NCI-H69 (cell line): ENCODE results near the gene BTNL9.
A peak's percentile ranks its signal among the peaks of the same experiment; 100 is the strongest.
"Not testable (repeated sequence)": the region's sequence is repeated elsewhere in the genome, so short reads cannot be mapped to it uniquely, and the experiment has no call there.

Source experiments
- DNase-seq: peaks from one replicate; lab custom pipeline; 2025; lab: John Stamatoyannopoulos, UW

BTNL9 gene

DNA sequence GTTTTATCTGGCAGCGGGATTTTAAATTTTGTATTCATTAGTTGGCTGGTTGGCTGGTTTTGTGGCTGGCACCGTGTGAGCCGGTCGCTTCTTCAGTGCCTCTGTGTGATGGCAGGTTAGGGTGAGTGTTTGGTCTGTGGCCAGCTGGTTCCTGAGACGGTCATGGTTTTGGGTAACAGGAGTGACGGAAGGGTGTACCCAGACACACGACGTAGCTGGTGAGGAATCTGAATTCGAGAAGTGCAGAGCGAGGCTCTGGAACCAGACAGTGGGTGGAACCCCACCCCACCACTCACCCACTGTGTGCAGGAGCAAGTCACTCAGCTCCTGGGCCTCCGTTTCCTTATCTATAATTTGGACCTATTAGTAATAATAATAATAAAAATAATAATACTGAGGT, 2.7 kb downstream of the BTNL9 start:
- DNase-seq: no peak

DNA sequence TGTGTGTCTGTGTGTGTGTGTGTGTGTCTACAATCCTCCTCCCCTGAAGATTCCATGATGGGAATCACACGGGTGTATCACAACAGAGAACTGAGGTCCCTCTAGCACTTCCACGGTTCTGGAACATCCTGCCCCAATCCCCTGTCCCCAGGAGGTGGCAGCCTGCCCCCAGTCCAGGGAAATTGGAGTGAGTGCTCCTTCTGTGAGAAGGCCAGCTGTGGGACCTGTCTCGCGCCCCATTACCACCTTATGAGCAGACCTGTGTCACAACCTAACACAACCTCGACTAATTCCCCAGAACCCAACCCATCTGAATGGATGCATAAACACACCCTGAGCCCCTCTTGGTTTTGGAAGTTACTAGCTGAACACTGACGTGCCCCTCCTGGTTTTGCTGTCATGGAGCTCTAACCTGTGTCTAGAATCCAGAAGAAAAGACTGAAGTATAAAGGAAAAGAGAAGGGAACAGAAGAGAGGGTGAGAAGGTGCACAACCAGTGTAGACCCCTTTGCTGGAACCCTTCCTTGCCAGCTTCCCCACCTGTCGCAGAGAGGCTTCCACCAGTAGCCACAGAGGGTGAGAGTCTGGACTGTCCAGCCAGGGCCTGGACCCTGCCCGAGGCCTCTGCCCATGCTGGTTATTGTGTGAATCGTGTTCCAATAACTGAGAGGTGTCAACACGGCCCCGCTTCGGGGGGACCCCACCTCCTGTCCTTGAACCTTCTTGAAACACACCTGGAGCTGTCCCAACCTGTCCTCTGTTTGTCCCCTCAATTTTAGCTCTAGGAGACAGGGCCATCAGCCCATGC, 3.4 kb downstream of the BTNL9 start:
- no peak for DNase-seq

DNA sequence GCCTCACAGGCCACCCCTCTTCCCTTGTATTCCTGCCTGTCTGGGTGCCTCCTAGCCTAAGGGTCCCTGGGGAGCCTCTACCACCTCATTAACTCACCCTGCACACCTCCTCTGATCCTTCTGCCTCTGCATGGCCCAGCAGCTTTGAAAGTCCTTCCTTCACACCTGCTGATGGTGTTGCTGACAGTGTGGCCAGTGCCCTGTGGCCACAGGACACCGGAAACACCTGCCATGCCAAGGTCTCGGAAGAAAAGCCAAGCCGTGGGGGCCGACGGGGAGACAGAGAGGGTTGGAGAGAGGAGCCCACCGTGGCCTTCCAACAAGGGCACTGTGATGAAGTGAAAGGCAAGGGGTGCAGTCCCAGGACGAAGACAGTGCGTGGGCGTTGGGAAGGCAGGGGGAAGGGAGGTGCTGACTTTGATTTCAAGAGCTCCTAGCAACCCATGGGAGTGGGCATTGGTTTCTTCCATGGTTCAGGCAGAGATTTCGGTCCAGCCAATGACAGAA, 4.1 kb downstream of the BTNL9 start:
- DNase-seq: no peak

DNA sequence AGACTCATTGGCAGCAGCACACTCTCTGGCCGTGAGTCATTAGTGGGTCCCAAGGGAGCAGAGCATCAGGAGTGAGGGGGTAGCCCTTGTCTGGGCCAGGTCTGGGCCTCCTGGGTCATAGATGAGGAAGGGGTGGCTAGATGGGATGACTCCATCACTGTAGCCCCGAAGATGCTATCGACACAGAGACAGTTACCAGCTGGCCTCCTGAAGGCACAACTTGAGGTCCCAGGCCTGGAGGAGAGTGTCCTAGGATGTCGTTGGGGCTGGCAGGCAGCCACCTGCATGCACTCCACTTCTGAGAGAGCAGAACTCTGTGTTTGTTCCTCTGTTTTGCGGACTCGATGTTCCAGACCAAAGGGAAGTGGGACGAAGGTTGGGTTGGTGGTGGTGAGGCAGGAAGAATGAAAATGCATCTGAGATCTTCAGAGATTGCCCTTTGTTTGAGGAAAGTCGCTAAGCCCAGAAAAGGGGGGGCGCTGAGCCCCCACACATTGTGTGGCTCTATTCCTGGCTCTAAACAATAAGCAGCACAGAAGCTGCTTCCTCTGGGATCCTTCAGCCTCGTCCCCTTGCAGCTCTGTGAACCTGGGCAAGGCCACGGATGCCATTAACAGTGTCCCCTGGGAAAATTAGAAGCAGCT, 4.7 kb downstream of the BTNL9 start:
- no peak for DNase-seq

DNA sequence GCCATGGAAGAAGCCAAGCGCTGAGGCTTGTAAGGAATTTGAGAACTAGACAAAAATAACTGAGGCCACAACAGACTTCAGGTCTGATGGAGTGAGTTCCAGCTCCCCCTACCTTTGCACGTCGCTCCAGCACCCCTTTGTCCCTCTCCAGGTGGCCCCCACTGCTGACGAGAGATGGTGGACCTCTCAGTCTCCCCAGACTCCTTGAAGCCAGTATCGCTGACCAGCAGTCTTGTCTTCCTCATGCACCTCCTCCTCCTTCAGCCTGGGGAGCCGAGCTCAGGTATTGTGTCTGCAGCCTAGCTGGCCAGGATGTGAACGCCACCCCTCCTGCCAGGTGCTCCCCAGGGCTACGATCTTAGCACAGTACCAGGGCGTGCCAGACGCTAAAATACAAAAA, 5.2 kb downstream of the BTNL9 start:
- DNase-seq: no peak

DNA sequence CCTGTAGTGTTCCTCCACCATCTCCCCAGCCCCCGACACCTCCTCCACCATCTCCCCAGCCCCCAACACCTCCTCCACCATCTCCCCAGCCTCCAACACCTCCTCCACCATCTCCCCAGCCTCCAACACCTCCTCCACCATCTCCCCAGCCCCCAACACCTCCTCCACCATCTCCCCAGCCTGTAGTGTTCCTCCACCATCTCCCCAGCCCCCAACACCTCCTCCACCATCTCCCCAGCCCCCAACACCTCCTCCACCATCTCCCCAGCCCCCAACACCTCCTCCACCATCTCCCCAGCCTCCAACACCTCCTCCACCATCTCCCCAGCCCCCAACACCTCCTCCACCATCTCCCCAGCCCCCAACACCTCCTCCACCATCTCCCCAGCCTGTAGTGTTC, 5.8 kb downstream of the BTNL9 start:
- DNase-seq: not testable (repeated sequence)

DNA sequence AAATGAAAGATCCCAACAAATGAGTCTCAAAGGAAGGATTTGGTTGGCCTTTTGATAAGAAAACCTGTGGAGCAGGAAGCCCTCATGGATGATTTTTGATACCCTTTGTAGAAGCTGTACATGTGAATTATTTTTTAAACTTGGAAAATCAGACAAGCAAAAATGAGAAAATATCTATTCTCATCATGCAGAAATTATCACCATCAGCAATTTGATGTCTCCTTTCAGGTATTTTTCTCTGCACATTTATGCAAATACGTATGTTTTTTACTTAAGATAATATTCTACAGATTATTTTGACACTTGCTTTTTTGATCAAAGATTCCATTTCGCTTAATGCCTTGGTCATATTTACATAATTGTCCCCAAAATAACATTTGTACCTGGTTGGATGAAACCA, 7.2 kb downstream of the BTNL9 start:
- no peak for DNase-seq

DNA sequence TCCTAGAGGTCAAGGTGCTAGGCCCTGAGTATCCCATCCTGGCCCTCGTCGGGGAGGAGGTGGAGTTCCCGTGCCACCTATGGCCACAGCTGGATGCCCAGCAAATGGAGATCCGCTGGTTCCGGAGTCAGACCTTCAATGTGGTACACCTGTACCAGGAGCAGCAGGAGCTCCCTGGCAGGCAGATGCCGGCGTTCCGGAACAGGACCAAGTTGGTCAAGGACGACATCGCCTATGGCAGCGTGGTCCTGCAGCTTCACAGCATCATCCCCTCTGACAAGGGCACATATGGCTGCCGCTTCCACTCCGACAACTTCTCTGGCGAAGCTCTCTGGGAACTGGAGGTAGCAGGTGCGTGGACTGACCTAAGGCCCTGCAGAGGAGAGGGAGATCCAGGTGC, 7.9 kb downstream of the BTNL9 start:
- DNase-seq: no peak

DNA sequence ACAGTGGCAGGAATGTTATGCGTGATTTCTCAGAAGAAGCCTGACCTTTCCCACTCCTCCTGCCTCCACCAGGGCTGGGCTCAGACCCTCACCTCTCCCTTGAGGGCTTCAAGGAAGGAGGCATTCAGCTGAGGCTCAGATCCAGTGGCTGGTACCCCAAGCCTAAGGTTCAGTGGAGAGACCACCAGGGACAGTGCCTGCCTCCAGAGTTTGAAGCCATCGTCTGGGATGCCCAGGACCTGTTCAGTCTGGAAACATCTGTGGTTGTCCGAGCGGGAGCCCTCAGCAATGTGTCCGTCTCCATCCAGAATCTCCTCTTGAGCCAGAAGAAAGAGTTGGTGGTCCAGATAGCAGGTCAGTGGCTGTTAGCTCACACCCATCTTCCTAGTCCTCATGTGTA, 9.9 kb downstream of the BTNL9 start:
- DNase-seq: no peak

DNA sequence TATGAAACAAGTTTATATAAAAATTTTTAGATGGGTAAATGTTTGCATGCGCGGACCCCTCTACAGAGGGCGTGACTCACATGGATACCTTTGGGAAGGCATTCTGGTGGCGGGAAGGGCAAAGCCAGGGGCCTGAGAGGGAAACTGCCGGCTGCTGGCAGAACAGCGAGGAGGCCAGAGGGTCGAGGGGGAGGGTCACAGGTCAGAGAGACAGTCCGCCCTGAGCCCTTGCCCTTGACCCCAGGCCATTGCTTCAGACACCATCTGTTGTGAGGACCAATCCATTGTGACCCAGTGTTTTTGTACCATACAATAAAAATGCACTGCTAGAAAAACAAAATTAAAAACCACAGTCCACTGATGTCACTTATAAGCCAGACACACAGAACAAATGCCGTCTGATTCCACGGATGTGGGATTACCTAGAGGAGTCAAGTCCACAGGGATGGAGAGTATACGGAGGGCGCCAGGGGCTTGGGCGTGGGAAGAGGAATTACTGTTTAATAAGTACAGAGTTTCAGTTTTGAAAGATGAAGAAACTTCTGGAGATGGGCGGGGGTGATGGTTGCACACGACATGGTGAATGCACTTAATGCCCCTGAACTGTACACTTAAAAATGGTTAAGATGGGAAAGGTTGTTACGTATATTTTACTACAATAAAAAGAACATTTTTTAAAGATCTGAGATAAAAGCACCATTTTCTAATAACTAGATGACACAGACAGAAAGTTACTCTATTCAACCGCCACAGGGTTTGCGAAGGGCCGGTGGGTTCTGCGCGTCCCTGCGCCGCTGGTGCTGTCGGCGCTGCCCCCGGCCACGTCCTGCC, 12.0 kb downstream of the BTNL9 start:
- no peak for DNase-seq

DNA sequence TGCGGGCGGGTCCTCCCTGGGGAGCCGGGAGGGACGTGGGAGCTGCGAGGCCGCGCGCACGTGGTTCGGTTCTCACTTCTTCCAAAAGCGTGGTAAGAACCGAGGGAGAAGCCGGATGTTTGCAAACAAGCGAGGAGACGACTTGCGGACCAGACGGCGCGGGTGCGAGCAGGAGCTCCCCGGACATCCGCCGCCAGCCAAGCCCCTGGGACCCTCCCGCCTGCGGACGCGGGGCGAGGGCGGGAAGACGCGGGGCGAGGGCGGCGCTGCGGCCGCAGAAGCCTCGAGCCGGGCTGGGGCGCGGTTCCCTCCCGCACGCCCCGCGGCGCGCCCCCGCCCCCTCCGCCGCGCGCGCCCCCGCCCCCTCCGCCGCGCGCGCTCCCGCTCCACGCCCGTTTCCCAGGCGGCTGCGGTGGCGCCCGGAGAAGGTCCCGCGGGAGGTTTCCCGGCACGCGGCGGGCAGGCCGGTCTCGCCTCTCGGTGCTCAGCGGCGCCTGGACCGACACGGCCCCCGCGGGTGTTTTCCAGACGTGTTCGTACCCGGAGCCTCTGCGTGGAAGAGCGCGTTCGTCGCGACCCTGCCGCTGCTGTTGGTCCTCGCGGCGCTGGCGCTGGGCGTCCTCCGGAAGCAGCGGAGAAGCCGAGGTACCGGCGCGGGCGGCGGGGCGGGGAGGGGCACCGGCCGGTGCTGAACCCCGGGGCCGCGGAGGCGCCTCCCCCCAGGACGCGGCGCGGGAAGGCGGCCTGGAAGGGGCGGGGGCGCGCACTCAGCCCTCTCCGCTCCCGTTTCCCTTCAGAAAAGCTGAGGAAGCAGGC, 12.8 kb downstream of the BTNL9 start:
- peak; percentile 40 for DNase-seq

DNA sequence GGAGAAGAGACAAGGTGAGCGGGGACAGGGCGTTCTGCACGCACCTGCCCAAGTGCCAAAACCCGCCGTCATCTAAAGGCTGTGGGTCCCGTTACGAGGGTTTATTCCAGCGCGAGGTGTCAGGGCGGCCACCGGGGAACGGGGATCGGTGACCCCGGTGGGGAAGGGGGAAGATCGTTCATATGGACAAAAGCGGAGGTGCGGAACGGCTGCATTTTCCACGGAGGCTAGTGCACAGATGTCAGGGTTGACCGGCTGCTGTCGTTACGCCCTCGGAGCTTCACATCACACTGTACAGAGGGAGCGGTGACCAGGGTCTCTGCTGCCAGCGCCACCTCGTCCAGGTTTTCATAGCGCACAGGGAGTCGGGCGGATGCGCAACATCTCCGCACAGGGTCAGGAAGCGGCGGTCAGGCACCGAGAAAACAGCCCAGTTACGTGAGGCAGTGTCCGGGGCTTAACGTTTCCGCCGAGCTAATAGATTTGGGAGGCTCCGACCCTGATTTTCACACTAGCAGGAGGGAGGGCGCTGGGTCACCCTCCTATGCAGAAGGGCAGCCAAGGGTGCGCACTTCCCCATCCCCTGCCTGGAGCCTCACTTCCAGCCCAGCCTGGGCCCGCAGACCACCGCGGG, 13.5 kb downstream of the BTNL9 start:
- DNase-seq: peak; percentile 34

DNA sequence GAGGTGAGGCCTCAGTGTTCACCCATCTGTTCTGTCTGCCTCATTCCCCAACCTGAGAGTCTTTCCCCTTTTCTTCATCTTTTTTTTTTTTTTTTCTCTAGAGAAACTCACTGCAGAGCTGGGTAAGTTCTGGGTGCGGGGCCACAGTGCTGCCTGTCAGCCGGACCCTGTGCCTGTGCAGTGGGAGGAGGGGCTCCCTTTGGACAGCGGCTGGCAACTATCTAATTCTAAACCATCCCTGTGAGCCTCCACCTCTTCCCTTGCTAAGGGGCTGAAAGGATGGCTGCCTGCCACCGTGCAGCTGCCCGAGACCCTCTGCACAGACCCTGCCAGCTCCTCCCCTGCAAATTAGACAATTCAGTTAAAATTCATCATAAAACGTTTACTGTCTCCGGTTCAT, 14.1 kb downstream of the BTNL9 start:
- no peak for DNase-seq

DNA sequence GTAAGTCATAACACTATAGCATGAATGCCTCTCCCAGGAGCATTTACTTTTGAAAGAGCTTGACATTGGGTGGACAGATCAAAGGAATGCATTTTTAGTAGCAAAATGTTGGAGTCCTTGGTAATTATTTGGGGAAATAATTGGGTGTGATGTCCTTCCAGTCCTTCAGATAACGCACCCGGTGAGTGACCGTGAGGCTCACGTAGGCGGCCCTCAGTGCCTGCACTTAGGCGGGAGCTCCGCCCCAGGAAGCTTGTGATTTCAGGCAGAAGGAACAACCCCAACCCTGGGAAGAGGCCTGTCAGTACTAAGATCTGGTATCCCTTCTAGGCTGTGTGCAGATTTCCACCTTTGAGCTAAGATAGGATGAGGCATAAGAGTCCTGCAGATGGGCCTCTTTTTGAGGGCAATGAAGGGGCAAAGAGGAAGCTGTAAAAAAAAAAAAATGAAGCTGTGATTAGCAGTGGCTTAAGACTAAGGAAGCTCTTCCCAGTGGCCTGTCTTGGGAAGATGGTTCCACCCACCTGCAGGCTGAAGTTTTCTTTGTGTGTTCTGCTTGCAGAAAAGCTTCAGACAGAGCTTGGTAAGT, 14.9 kb downstream of the BTNL9 start:
- no peak for DNase-seq

DNA sequence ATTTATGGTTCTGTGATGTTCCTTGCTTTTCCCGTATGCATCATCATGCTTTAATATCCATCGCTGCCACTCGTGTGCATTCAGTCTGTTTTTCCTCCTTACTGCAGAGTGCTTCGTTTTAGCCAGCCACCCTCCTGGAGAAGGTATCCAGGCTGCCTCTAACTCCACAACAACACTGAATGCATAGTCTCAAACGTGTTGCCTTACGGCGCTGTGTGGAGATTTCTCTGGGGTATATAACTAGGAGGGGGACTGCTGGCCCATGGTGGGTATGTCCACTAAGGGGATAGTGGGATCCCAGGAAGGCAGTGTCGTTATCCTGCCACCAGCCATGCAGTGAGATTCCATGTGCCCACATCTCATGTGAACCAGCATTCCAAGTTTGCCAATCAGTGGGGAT, 16.4 kb downstream of the BTNL9 start:
- no peak for DNase-seq

DNA sequence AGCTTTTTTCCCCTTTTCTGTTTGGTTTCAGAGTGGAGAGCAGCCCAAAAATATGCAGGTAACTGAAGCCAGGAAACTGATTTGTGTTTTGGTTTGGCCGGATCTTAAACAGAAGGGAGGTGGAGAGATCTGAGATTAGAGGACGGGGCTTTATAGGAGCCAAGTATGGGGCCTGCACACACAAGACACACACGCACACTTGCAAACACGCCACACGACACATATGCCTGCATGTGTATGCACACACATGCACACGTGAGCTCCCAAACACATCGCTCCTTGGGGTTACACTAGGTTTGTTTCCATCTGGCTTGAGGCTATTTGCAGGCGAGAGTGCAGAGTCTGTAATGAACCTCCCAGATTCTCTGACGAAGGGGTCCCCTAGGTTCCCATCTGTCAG, 18.3 kb downstream of the BTNL9 start:
- no peak for DNase-seq

DNA sequence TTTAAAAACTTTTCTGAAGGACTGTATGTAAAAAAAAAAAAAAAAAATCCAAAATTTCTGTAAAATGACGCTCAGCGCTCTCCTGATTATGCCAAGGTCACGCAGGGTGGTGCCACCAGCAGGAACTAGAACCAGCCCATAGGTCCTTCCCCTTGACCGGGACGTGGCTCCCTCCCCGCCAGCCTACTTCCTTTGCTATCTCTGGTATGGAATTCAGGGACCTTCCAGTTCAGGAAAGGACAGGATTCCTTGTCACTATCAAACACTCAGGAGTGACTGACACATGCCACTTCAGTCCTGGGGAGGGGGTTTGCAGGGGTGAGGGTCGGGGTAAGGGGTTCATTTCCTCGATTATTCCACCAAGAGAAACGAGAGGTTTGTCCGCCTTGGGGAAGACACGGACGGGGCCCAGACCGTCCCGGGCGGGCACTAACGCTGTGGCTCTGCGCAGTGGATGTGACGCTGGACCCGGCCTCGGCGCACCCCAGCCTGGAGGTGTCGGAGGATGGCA, 18.8 kb downstream of the BTNL9 start:
- DNase-seq: no peak

DNA sequence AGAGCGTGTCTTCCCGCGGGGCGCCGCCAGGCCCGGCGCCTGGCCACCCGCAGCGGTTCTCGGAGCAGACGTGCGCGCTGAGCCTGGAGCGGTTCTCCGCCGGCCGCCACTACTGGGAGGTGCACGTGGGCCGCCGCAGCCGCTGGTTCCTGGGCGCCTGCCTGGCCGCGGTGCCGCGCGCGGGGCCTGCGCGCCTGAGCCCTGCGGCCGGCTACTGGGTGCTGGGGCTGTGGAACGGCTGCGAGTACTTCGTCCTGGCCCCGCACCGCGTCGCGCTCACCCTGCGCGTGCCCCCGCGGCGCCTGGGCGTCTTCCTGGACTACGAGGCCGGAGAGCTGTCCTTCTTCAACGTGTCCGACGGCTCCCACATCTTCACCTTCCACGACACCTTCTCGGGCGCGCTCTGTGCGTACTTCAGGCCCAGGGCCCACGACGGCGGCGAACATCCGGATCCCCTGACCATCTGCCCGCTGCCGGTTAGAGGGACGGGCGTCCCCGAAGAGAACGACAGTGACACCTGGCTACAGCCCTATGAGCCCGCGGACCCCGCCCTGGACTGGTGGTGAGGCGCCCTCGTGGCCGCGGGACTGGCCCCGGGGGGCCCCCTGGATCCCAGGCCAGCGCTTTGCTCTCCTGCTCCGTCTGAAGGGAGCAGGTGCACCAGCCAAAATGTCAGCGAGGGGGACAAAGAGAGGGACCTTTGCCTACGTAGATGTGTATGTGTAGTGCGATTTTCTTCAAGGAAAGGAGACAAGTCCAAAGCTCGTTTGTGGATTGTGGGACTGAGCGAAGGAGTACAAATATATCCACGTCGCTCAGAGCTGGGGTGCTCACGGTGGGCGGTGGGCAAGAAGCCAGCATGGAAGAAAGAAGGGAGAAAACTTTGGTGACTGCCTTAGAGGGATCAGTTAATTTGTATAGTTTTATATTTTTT, 19.5 kb downstream of the BTNL9 start:
- no peak for DNase-seq

DNA sequence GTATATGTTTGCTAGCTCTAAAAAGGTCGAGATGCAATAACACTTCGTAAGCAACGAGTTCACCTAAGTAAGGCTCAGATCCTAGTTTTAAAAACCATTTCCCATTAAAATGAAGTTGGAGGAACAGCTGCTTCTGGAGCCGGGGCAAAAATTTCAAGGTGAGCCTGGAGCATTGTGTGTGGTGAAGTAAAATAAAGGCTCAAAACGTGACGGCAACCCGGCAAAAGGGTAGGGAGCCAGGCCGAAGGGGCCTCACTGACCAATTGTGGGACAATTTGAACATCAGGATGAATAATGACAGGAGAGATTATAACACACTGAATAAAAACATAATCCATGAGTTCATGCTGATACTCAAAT, 20.1 kb downstream of the BTNL9 start:
- DNase-seq: no peak

DNA sequence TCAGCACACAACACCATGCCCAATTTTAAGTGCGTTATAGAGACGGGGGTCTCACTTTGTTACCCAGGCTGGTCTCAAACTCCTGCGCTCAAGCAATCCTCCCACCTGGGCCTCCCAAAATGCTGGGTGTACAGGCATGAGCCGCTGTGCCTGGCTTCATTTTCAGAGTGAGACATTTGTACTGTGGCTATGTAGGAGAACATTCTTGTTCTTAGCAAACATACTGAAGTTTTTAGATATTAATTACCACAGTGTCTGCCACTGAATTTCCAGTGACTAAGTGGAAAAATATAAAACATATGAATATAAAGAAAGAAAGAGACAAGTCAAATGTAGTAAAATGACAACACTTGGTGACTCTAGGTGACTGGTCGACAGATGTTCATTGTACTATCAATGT, 20.9 kb downstream of the BTNL9 start:
- DNase-seq: no peak
